IMR-90 (cell line): ENCODE results near the gene ADCY1. TPM values are rescaled to one million over a fixed set of nuclear protein-coding genes. Genes with fewer than 3 reads are reported as not detected.
A peak's percentile ranks its signal among the peaks of the same experiment; 100 is the strongest.

Experiments
- ATAC-seq: fragments of 200-7000 bp; cut with Tn5 transposase; 2 replicates; pipeline ENCODE4 v1.9.1; 2020; ENCODE audit warnings: low read depth, mild to moderate bottlenecking, moderate library complexity
- BruUV-seq: library from RNA; stranded (reverse); fragments of 400-500 nt; replicated peaks from 2 replicates; lab custom pipeline; 2021; lab: Mats Ljungman, UMichigan
- CTCF ChIA-PET: fragments of 300-600 bp; formaldehyde crosslinking; extraction: SDS; loops from one replicate; lab custom pipeline; 2021; ENCODE audit warnings: antibody characterized with exemption; lab: Yijun Ruan, JAX
- POLR2A ChIA-PET: fragments of 300-600 bp; sonication (Branson Sonifier 250); formaldehyde crosslinking; loops from one replicate; lab custom pipeline; 2022; ENCODE audit warnings: antibody characterized with exemption; ENCODE audit not compliant: unreplicated experiment; lab: Charles Lee
- DNase-seq: peaks from one replicate; pipeline ENCODE4 v3.0.0; 2013
- H2AFZ ChIP-seq: replicated peaks from 2 replicates; pipeline ENCODE3; 2013; ENCODE audit warnings: low read length, mild to moderate bottlenecking; ENCODE audit not compliant: poor library complexity
- H2AK5ac ChIP-seq: 2 replicates; pipeline ENCODE4 v1.6.1; 2013; ENCODE audit warnings: low read depth, low read length, inconsistent platforms
- H2AK9ac ChIP-seq: replicated peaks from 2 replicates; pipeline ENCODE3; 2013; ENCODE audit warnings: mild to moderate bottlenecking, low read depth, low read length, moderate library complexity; ENCODE audit not compliant: poor library complexity
- H2BK120ac ChIP-seq: 2 replicates; pipeline ENCODE4 v1.6.1; 2013; ENCODE audit warnings: low read depth, low read length, inconsistent platforms
- H2BK15ac ChIP-seq: 3 replicates; pipeline ENCODE4 v1.6.1; 2013; ENCODE audit warnings: low read depth, low read length, inconsistent platforms
- H2BK20ac ChIP-seq: 2 replicates; pipeline ENCODE4 v1.6.1; 2013; ENCODE audit warnings: low read depth, mild to moderate bottlenecking, inconsistent platforms, low read length, moderate library complexity
- H2BK5ac ChIP-seq: 2 replicates; pipeline ENCODE4 v1.6.1; 2013; ENCODE audit warnings: mild to moderate bottlenecking, low read depth, low read length, inconsistent platforms; ENCODE audit not compliant: poor library complexity, severe bottlenecking
- H3K14ac ChIP-seq: replicated peaks from 2 replicates; pipeline ENCODE4 v1.6.1; 2013; ENCODE audit warnings: low read depth, low read length, inconsistent platforms
- H3K18ac ChIP-seq: 2 replicates; pipeline ENCODE4 v1.6.1; 2013; ENCODE audit warnings: low read depth, low read length, control low read depth
- H3K23ac ChIP-seq: 2 replicates; pipeline ENCODE4 v1.6.1; 2013; ENCODE audit warnings: low read depth, low read length, inconsistent platforms
- H3K27ac ChIP-seq: 2 replicates; pipeline ENCODE4 v1.5.1; 2013; ENCODE audit warnings: mild to moderate bottlenecking, control low read depth, low read length; ENCODE audit not compliant: insufficient read depth
- H3K27me3 ChIP-seq: 2 replicates; pipeline ENCODE4 v1.6.1; 2013; ENCODE audit warnings: low read length; ENCODE audit not compliant: control insufficient read depth, insufficient read depth
- H3K36me3 ChIP-seq: 2 replicates; pipeline ENCODE4 v1.6.1; 2013; ENCODE audit warnings: low read length, mixed read lengths; ENCODE audit not compliant: control insufficient read depth, insufficient read depth
- H3K4ac ChIP-seq: 2 replicates; pipeline ENCODE4 v1.6.1; 2013; ENCODE audit warnings: low read depth, low read length, inconsistent platforms
- H3K4me1 ChIP-seq: 2 replicates; pipeline ENCODE4 v1.6.1; 2013; ENCODE audit warnings: low read length, mixed read lengths; ENCODE audit not compliant: control insufficient read depth, insufficient read depth
- H3K4me2 ChIP-seq: 2 replicates; pipeline ENCODE4 v1.6.1; 2013; ENCODE audit warnings: low read depth, mild to moderate bottlenecking, control low read depth, low read length, moderate library complexity
- H3K4me3 ChIP-seq: 2 replicates; pipeline ENCODE4 v1.5.1; 2013; ENCODE audit warnings: low read depth, mild to moderate bottlenecking, control low read depth, low read length, moderate library complexity; ENCODE audit not compliant: insufficient read depth
- H3K56ac ChIP-seq: 2 replicates; pipeline ENCODE4 v1.6.1; 2013; ENCODE audit warnings: low read length, inconsistent platforms; ENCODE audit not compliant: insufficient read depth; ENCODE audit errors: extremely low read depth
- H3K79me1 ChIP-seq, 2 experiments: 2 replicates each; pipeline ENCODE4 v1.6.1; 2013; ENCODE audit warnings: low read length in 2 of 2, inconsistent platforms in 1 of 2, low read depth in 1 of 2
- H3K9ac ChIP-seq: 2 replicates; pipeline ENCODE4 v1.6.1; 2013; ENCODE audit warnings: low read depth, low read length, control low read depth
- H3K9me1 ChIP-seq: 2 replicates; pipeline ENCODE4 v1.6.1; 2013; ENCODE audit warnings: low read length, inconsistent platforms; ENCODE audit not compliant: insufficient read depth
- H3K9me3 ChIP-seq: 2 replicates; pipeline ENCODE4 v1.6.1; 2013; ENCODE audit warnings: low read length; ENCODE audit not compliant: control insufficient read depth, insufficient read depth
- H4K20me1 ChIP-seq: 2 replicates; pipeline ENCODE4 v1.6.1; 2013; ENCODE audit warnings: low read length, inconsistent platforms; ENCODE audit not compliant: insufficient read depth
- H4K5ac ChIP-seq: 2 replicates; pipeline ENCODE4 v1.6.1; 2013; ENCODE audit warnings: mild to moderate bottlenecking, low read depth, low read length, control low read depth
- H4K8ac ChIP-seq, 2 experiments: 2 replicates each; pipeline ENCODE4 v1.6.1; 2013; ENCODE audit warnings: low read depth in 2 of 2, low read length in 2 of 2, control low read depth in 1 of 2, inconsistent platforms in 1 of 2
- H4K91ac ChIP-seq: 2 replicates; pipeline ENCODE4 v1.6.1; 2013; ENCODE audit warnings: low read depth, low read length, inconsistent platforms; ENCODE audit not compliant: insufficient read depth
- BHLHE40 ChIP-seq: fragments of 150-350 bp; IDR thresholded peaks from 2 replicates; pipeline ENCODE4 v1.6.1; 2016; ENCODE audit warnings: mild to moderate bottlenecking, low read depth, low read length
- CEBPB ChIP-seq: IDR thresholded peaks from 2 replicates; pipeline ENCODE4 v1.6.1; 2012; ENCODE audit warnings: low read depth, low read length, improper control_type of control experiment
- CHD1 ChIP-seq: IDR thresholded peaks from 2 replicates; pipeline ENCODE4 v1.6.1; 2012; ENCODE audit warnings: low read depth, low read length, improper control_type of control experiment
- MAZ ChIP-seq: IDR thresholded peaks from 2 replicates; pipeline ENCODE4 v1.6.1; 2012; ENCODE audit warnings: low read depth, mild to moderate bottlenecking, low read length, improper control_type of control experiment, moderate library complexity, borderline replicate concordance
- NFE2L2 ChIP-seq: fragments of 150-350 bp; IDR thresholded peaks from 2 replicates; pipeline ENCODE4 v1.6.1; 2016; ENCODE audit warnings: low read depth, mild to moderate bottlenecking, low read length
- RFX5 ChIP-seq: IDR thresholded peaks from 2 replicates; pipeline ENCODE4 v1.8.0; 2012; ENCODE audit warnings: low read depth, mild to moderate bottlenecking, low read length, moderate library complexity
- SMC3 ChIP-seq: fragments of 150-350 bp; IDR thresholded peaks from 2 replicates; pipeline ENCODE4 v1.6.1; 2016; ENCODE audit warnings: low read depth, mild to moderate bottlenecking, antibody characterized with exemption, low read length, moderate library complexity
- WGBS, 2 experiments: methylation state at CpG; one replicate each; pipeline versions ENCODE4 v1.1.5 to v1.1.7; 2013; ENCODE audit warnings: missing lambda C conversion rate in 2 of 2; ENCODE audit not compliant: insufficient read length in 1 of 2; ENCODE audit errors: extremely low coverage in 2 of 2; 5-methylcytosine and 5-hydroxymethylcytosine counted together
- dilution Hi-C: fragments of 300-500 bp; cut with HindIII; formaldehyde crosslinking; loops from one replicate; pipeline ENCODE4 v1.14.3; 2018; ENCODE audit warnings: low sequenced_read_pairs; ENCODE audit not compliant: unreplicated experiment
- in situ Hi-C: fragments of 300-500 bp; cut with MboI; formaldehyde crosslinking; loops from 3 replicates; pipeline ENCODE4 v1.14.3; 2019; ENCODE audit warnings: low sequenced_read_pairs, inconsistent platforms, mixed read lengths
- intact Hi-C: fragments of 100-400 bp; cut with micrococcal nuclease; formaldehyde crosslinking; loops from 2 replicates; pipeline ENCODE4 v1.10.0; 2022
- polyA plus RNA-seq, 3 experiments: library from polyadenylated mRNA; depleted of rRNA; stranded (reverse); fragments of >200 nt; gene quantifications; 2 replicates each; pipeline ENCODE4 v1.2.3, GENCODE V29; 2012; ENCODE audit warnings: low replicate concordance in 1 of 3
- total RNA-seq: library from RNA; depleted of rRNA; stranded (reverse); fragments of >200 nt; gene quantifications from 2 replicates; pipeline ENCODE4 v1.2.3, GENCODE V29; 2012
- TF ChIP-seq, protein P1 (sequence below): conservative IDR thresholded peaks from 2 replicates; pipeline ENCODE4 v1.5.1; 2012; ENCODE audit warnings: mild to moderate bottlenecking, low read depth, low read length, improper control_type of control experiment

ADCY1 gene
- total and polyA plus RNA-seq, 2 of the 4 experiments (the other 2 are of a cell fraction): 0.18 to 0.24 TPM

DNA sequence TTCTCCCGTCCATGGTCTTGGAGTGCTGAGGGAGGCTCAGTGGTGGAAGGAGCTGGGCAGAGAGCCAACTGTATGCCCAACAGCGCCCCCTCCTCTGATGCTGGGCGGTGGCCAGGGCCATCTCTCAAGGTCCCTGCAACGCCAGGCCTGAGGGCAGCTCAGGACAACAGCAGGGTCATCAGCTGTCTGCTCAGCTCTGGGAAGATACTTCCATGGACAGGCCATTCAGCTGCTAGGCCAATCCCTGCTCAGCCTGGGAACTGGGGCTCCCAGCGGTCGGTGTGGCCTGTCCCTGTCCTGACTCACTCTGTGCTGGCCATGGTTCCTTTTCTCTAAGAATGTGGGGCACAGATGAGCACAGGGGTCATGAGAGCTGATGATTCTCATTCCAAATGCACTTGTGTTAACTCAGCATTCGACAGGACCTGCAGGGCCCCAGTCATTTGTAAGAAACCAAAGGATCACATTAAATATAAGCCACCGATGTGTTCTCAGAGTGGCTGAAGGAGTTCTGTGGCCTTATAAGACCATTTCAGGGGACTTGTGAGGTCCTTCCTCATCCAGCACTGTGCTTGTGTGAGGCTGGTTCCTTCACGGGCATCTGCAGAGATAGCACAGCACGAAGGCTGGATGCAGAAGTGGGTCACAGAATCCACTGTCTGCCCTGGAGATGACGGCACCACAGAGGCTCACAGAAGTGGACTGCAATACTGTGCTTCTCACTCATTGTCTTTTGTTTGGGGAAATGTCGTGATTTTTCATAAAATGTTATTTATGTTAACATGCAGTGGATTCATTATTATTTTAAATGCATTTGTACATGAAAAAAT, 73.0 kb downstream of the ADCY1 start:
- H3K27ac ChIP-seq: no peak overlapping the region
- ChIA-PET CTCF (interaction anchor here (1.3 kb wide), 1 partner anchor 16 kb away, joined by 4 read pairs; no protein-coding TSS in a partner anchor), POLR2A (interaction anchor here (0.6 kb wide), 1 partner anchor 447 kb away, joined by 12 read pairs; no protein-coding TSS in a partner anchor)
- TF ChIP-seq CEBPB (no peak), SMC3 (no peak), NFE2L2 (no peak), RFX5 (no peak), MAZ (no peak), BHLHE40 (no peak), CHD1 (no peak)
- TF ChIP-seq, protein P1, sequence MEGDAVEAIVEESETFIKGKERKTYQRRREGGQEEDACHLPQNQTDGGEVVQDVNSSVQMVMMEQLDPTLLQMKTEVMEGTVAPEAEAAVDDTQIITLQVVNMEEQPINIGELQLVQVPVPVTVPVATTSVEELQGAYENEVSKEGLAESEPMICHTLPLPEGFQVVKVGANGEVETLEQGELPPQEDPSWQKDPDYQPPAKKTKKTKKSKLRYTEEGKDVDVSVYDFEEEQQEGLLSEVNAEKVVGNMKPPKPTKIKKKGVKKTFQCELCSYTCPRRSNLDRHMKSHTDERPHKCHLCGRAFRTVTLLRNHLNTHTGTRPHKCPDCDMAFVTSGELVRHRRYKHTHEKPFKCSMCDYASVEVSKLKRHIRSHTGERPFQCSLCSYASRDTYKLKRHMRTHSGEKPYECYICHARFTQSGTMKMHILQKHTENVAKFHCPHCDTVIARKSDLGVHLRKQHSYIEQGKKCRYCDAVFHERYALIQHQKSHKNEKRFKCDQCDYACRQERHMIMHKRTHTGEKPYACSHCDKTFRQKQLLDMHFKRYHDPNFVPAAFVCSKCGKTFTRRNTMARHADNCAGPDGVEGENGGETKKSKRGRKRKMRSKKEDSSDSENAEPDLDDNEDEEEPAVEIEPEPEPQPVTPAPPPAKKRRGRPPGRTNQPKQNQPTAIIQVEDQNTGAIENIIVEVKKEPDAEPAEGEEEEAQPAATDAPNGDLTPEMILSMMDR: no peak
- no peak overlapping the region for H4K5ac ChIP-seq
- no peak overlapping the region for H2AK9ac ChIP-seq
- no TSS peak for BruUV-seq
- H4K91ac ChIP-seq: no peak overlapping the region
- no peak overlapping the region for H3K4me2 ChIP-seq
- H3K9me1 ChIP-seq: no peaks in the 10 kb centered on the region; the same call in 1 of the 2 replicates
- no peak overlapping the region for H2BK15ac ChIP-seq
- H2BK120ac ChIP-seq: no peak overlapping the region
- peak overlapping the region; percentile 7 for H2AFZ ChIP-seq
- ATAC-seq (peak; percentile 37; the same call in 1 of the 2 replicates), DNase-seq (peak; percentile 8)
- H4K20me1 ChIP-seq: no peaks in the 10 kb centered on the region
- no peaks in the 10 kb centered on the region for H3K79me1 ChIP-seq
- no peak overlapping the region for H2BK5ac ChIP-seq
- intact Hi-C loops (no loop called here), dilution Hi-C loops (no loop called here), in situ Hi-C loops (no loop called here)
- no peak overlapping the region for H3K23ac ChIP-seq
- no peak overlapping the region for H2BK20ac ChIP-seq
- H3K56ac ChIP-seq: no peak overlapping the region
- 74% methylated on average over 4 of the region's 12 CpGs; no CpG with 5 or more reads in 1 of the 2 experiments for WGBS, 2 experiments
- no peak overlapping the region for H3K9ac ChIP-seq
- peaks cover 12% of the 10 kb centered on the region for H3K27me3 ChIP-seq
- no peak overlapping the region for H3K4ac ChIP-seq
- H3K4me3 ChIP-seq: no peak overlapping the region
- H3K4me1 ChIP-seq: no peaks in the 10 kb centered on the region
- no peak overlapping the region for H3K14ac ChIP-seq
- H3K9me3 ChIP-seq: no peaks in the 10 kb centered on the region
- H3K36me3 ChIP-seq: no peaks in the 10 kb centered on the region
- no peak overlapping the region for H4K8ac ChIP-seq
- H2AK5ac ChIP-seq: no peak overlapping the region
- no peak overlapping the region for H3K18ac ChIP-seq
